ENCODE measurements around the gene RPLP1. TPM values are rescaled to one million over a fixed set of nuclear protein-coding genes. Genes with fewer than 3 reads are reported as not detected.

Gene RPLP1
- total RNA-seq, 1 donor from 2014 or later, result 1,734 TPM

DNA sequence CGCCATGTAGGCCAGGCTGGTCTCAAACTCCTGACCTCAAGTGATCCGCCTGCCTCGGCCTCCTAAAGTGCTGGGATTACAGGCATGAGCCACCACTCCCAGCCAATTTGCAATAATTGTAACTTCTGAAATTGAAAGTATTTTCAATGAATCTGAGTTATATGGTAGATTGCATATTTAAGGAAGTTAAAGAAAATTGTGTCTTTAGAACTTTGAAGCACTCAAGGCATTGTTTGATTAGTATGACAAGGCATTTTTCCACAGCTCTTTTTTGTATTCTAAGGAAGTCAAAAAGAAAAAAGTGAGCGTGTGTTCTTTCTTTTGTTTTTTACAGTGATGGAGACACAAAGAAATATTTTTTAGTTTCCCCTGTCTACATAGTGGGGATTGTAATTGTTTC lies 15.7 kb upstream of the RPLP1 start:
- intact Hi-C loops (cut with micrococcal nuclease), result no loop called here

DNA sequence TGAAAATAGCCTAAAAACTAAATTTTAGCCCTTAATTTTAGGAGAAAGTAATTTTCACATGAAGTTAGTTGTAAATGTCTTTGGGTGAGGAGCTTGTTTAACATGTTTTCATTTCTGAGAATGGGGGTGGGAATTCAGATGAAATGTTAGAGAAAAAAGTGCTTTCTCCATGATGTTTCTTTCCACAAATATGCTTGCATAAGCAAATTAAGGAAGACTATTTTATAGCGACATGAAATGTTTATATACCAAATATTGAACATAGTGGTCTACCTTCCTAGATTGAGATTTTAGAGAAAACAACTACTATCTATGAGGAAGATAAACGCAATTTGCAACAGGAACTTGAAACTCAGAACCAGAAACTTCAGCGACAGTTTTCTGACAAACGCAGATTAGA lies 13.0 kb upstream of the RPLP1 start:
- intact Hi-C loops (cut with micrococcal nuclease), result loop anchor here (5.0 kb wide), 1 partner anchor 277 kb away; the partner anchor contains the start of gene GLCE

DNA sequence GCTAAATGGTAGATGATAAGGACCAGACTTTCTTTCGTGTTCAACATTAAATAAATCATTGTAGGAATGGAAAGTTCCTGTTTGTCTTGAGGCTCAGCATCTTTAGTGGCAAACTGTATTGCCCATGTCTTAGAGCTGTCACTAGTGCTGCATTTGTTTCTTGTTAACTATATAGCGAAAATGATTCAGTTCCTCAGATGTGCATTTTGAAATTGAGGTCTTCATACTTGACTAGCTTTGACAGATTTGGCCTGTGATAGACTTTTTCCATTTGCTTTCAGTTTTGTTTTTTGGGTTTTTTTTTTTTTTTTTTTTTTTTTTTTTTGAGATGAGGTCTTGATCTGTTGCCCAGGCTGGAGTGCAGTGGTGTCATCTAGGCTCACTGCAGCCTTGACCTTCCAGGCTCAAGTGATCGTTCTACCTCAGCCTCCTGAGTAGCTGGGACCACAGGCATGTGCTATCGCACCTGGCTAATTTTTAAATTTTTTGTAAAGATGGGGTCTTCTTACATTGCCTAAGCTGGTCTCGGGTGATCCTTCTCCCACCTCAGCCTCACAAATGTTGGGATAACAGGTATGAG lies 9.5 kb upstream of the RPLP1 start:
- intact Hi-C loops (cut with micrococcal nuclease), result loop anchor here (1.0 to 5.0 kb wide), 3 partner anchors 9 to 281 kb away; partner anchors contain the start of genes GLCE, KIF23 and RPLP1

DNA sequence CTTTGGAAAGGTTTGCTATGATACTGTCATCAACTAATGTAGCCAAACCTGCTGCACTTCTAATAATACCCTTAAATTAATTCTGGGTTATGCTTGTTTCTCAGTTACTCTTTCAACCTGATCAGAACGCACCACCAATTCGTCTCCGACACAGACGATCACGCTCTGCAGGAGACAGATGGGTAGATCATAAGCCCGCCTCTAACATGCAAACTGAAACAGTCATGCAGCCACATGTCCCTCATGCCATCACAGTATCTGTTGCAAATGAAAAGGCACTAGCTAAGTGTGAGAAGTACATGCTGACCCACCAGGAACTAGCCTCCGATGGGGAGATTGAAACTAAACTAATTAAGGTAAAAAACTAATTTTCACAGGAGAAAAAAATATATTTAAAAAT lies 7.9 kb upstream of the RPLP1 start:
- intact Hi-C loops (cut with micrococcal nuclease), result loop anchor here (5.0 kb wide), 1 partner anchor 282 kb away; the partner anchor contains the start of gene GLCE

DNA sequence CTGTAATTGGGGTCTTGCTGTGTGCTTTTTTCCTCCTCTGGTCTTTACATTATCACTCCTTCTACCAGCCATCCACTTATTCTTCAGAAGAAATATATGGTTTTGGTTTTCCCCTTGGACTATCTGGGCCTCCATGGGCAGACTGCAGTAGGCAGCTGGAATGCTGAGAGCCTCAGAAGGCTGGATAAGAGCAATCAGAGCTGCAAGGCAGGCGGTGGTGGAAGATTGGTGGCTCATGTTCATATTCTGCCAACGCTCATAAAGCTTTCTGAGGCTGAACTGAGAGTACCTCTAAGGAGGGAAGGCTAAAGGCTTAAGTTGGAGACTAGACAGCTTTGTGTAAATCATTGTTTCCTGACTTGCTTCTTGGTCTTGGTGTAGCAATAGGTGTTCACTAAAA lies 5.7 kb upstream of the RPLP1 start:
- intact Hi-C loops (cut with micrococcal nuclease), result no loop called here

DNA sequence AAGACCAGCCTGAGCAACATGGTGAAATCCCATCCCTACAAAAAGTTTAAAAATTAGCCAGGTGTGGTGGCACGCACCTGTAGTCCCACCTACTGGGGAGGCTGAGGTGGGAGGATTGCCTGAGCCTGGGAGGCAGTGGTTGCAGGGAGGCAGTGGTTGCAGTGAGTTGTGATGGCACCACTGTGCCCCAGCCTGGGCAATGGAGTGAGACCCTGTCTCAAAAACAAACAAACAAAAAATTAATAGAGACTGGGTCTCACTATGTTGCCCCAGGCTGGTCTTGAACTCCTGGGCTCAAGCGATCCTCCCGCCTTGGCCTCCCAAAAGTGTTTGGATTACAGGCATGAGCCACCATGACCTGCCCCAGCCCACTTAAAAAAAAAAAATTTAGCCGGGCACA lies 2.4 kb upstream of the RPLP1 start:
- intact Hi-C loops (cut with micrococcal nuclease), result loop anchor here (5.0 kb wide), 1 partner anchor 633 kb away; no protein-coding TSS in a partner anchor

DNA sequence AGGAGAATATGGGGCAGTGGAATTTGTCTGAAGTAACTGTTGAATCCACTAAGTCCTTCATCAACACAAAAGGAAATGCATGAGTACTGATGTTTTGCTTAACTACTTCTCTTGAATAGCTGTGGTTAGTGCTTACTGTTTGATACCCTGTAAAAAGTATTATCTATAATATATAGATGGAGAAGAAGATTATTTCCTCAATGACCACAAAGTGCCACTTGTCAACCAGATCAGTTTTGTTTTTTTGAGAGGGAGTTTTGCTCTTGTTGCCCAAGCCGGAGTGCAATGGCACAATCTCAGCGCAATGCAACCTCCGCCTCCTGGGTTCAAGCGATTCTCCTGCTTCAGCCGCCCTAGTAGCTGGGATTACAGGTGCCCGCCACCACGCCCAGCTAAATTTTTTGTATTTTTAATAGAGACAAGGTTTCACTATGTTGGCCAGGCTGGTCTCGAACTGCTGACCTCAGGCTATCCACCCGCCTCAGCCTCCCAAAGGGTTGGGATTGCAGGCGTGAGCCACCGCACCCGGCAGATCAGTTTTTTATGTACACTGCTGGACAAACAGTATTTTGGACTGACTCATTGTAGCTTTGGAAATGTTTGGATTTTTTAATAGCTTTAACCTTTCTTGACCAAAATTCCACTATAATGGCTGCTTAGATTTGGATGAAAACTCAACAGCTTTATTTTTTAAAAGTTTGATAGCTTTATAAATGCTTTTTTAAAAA lies 1.5 kb upstream of the RPLP1 start:
- intact Hi-C loops (cut with micrococcal nuclease), result loop anchor here (5.0 kb wide), 1 partner anchor 634 kb away; no protein-coding TSS in a partner anchor

DNA sequence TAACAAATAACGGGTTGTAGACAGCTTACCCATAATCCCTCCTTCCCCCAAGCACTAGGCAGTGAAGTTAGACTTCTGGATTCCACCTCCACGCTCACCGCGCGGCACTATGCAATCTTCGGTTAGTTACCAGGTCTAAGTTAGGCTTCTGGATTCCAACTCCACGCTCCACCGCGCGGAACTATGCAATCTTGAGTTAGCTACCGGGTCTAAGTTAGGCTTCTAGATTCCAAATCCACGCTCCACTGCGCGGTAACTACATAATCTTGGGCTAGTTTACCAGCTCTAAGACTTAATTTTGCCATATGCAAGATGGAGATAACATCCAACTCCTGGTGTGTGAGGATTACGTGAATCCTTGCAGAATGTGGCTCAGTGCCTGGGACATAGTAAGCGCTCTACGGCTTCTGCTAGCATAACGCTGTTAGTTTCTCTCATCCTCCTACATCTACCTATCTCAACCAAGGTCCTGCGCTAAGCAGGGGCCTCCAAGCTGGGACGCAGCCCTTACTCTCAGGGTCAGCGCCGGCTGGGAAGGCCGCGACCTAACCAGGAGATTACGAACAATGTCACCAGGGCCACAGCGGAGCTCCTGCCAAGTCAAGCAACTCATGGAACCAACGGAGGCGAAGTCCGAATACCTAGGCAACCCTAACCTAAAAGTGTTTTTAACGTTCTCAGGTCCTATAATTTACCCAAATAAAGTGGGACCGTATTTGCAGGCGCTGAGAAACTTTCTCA lies 497 bp upstream of the RPLP1 start:
- intact Hi-C loops (cut with micrococcal nuclease), result loop anchor here (1.0 to 5.0 kb wide), 5 partner anchors 9 to 635 kb away; partner anchors contain the start of gene KIF23

DNA sequence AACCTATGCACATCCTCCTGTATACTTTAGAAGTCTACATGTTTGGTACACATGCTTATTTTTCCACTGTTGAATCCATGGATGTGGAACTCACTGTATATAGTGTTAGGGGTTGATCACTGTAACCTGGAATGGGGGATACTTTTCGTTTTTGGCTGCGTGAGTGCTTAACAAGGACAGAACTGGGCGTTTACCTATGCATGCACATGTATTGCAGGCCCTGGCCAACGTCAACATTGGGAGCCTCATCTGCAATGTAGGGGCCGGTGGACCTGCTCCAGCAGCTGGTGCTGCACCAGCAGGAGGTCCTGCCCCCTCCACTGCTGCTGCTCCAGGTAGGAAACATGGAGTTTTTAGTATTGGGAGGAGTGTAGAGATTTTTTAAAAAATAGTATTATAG lies 2.3 kb downstream of the RPLP1 start:
- intact Hi-C loops (cut with micrococcal nuclease), result loop anchor here (5.0 kb wide), 1 partner anchor 638 kb away; no protein-coding TSS in a partner anchor

DNA sequence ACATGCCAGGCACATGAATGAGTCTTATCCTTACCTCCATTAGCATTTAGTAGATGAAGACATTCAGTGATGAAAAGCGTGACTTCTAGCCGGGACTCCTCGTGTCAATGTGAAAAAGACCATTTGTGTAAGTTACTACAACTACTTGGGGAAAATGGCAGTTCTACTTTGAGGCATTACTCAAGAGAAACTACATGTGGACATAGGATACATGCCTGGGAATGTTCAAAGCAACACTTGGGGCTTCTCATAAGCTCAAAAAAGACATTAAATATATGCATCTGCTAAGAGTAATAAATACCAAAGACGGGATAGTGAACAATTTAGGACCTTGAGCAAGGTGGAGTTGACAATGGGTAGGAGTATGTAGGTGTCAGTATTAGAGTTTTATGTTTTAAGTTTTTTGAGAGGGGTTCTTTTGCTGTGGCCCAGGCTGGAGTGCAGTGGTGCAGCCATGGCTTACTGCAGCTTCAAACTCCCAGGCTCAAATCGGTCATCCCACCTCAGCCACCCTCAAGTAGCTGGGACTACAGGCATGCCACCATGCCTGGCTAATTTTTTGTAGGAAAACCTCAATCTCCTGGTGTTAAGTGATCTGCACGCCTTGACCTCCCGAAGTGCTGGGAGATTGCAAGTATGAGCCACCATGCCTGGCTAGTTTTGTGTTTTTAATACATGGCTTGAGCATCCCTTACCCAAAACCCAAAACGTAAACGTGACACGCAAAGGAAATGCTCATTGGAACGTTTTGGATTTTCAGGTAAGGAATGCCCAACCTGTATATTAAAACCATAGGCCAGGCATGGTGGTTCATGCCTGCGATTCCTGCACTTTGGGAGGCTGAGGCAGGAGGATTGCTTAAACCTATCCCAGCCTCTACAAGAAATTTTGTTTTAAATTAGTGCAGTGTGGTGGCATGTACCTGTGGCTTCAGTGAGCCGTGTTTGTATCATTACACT lies 3.9 kb downstream of the RPLP1 start:
- intact Hi-C loops (cut with micrococcal nuclease), result no loop called here

DNA sequence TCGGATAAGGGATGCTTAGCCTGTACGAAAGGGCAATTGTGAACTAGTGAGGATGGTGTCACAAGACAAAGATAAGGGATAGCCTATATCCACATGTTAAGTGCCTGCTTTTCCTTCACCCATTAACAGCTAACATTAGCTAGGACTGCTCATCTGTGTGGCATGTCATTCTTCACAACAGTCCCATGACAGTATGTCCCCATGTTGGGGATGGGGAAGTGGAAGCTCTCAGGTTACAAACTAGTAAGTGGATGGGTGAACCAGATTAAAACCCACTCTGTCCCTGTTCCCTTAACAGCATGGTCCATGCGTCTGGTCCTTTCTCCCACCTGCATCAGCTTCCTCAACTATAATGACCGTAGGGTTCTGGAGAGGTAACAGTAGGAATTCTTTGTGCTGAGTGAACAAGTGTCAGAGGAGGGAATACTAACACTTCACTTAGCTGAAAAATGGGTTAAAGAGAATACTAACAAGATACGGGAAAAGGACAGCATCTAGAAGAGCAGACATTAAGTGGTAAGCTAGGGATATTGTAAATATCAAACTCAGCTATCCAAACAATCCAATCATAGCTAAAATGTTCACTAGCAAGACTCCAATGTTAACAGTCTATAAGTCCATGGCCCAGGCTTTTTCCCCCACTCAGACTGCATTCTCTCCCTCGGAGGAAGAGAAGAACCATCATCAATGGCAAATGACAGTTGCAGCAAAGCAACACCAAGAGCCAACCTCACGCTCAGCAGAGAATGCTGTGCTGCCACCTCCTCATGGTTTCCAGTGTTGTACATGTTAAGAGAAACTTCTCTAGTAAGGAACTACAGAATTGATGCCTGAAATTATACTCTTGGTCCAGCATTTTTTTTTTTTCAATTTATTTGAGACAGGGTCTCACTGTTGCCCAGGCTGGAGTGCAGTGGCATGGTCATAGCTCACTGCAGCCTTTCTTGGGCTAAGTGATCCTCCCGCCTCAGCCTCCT lies 5.0 kb downstream of the RPLP1 start:
- intact Hi-C loops (cut with micrococcal nuclease), result no loop called here

DNA sequence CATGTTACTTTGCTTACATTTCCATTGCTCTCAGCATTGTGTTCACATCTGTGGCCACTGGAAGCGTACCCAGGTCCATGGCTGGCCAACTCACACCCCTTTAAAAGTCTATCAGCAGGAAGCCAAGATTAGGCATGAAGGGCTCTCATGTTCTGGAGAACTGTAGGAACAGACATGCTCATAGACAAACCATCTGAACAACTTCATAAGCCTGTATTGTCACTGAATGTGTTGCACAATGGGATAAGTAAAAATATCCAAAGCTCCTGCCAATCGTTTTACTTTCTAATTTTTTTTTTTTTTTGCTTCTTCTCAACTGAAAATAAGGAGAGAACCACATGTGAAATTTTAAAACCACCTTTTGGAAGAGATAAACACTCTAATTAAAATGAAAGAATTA lies 6.4 kb downstream of the RPLP1 start:
- intact Hi-C loops (cut with micrococcal nuclease), result no loop called here

DNA sequence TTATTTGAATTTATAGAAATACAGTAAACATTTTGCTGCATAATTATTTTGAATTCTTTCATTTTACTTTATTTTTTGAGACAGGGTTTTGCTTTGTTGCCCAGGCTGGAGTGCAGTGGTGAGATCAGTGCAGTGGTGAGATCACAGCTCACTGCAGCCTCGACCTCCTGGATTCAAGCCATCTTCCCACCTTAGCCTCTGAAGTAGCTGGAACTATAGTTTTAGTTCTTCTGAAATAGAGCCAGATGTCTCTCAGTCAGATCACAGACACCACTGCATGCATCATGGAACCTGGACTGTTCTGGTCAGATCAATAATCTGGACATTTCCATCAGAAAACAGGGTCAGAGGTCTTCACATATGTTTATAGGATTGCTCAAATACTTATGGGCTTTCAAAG lies 7.9 kb downstream of the RPLP1 start:
- intact Hi-C loops (cut with micrococcal nuclease), result no loop called here

DNA sequence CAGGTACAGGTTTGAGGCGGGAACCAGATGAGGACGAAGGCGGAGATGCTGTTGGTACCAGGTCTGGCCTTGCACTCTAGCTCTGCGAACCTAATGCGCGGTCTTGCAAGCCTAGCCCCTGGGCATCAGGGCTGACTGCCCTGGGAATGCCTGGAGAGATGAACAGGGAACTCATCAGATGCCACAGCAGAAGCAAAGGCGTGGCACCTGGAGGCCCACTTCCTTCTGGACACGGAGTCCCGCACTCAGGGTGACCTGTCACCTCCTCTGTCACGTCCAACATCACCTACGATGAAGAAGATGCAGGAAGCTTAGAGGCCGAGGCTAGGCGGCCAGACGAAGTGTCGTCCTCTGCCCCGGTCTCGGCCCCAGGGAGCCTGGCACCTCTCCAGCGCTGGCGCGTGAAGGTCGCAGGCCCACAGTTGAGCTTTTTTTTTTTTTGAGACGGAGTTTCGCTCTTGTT lies 9.4 kb downstream of the RPLP1 start:
- intact Hi-C loops (cut with micrococcal nuclease), result loop anchor here (1.0 kb wide), 1 partner anchor 10 kb away; the partner anchor contains the start of gene RPLP1

DNA sequence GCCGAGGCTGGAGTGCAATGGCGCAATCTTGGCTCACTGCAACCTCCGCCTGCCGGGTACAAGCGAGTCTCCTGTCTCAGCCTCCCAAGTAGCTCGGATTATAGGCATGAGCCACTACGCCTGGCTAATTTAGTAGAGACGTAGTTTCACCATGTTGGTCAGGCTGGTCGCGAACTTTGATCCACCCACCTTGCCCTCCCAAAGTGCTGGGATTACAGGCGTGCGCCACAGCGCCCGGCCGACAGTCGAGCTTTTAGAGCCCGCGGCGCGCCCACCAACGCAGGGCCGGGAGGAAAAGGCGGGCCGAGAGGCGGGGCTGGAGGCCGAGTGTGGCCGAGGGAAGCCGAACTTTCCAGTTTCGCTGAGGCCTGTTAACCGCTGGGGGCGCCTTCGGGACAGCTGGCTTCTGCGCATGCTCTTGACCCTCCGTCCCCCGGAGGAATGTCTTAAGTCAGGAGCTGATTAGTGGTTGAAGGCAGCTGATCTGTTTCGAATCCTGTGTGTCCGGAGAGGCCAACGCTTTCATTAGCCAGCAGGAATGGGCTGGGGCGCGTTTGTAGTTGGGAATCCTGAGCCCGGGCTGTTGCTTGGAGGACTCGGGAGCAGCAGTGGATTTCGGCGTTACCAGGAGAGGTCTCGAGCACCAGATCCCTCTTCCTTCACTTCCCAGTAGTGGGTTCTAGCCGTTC lies 10.0 kb downstream of the RPLP1 start:
- intact Hi-C loops (cut with micrococcal nuclease), result loop anchor here (1.0 kb wide), 1 partner anchor 10 kb away; the partner anchor contains the start of gene RPLP1

DNA sequence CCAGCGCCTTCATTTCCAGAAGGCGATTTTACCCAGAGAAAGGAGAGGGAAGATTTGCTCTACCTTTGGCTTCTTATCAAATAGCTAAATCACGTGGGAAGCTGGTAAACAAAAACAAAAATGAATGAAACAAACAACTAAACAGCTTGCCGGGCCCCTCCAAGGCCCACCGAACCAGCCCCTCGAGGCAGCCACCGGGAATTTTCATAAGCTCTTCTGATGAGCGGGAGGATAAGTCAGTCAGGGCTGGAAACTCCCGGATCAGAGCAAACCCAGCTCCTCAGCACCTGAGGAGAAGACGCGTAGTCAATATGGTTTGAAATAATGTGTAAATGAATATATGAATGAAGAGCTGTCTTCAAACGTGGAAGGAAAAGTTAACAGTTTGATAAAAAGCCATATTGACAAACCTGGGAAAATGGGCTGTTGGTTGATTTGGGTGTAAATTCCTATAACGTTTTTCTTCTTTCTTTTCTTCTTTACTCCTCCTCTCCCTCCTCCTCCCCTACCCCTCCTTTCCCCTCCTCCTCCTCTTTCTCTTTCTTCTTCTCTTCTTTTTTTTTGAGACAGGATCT lies 10.7 kb downstream of the RPLP1 start:
- intact Hi-C loops (cut with micrococcal nuclease), result no loop called here

DNA sequence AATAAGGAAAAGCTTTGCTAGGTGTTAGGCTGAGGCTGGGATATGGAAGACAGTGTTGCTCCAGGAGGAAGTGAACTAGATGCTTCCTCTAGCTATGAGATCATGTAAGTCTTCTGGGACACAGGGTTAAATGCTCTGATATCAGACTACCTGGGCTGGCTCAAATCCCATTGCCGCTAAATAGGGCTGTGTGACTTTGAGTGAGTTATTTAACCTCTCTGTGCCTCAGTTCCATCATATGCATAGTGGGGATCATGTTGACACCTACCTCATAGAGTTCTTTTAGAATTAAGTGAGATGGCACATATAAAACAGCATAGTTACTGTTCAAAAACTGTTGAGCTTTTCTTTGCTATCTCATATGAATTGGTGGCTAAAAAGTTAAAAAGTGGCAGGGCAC lies 12.6 kb downstream of the RPLP1 start:
- intact Hi-C loops (cut with micrococcal nuclease), result loop anchor here (5.0 kb wide), 2 partner anchors 632 to 1207 kb away; partner anchors contain the start of gene TLE3

DNA sequence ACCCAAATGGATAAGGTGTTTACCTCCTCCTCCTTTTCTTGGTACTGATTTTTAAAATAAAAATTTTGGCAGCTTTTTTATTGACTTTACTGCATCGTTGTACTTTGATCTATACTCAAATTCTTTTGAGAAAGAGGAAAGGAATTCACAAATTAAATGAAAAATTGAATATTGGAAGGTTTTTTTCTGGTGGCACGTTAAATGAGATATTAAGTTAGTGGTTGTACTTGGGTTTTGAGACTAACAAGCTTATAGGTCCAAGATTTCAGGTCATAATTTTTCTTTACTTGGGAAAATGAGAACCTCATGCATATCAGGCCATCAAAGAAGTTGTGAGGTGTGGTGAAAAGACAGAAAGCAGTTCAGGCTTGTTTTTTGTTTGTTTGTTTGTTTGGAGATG lies 14.1 kb downstream of the RPLP1 start:
- intact Hi-C loops (cut with micrococcal nuclease), result loop anchor here (5.0 kb wide), 2 partner anchors 631 to 1206 kb away; partner anchors contain the start of gene TLE3
